ENCODE results near the gene EPHA3. TPM values are rescaled to one million over a fixed set of nuclear protein-coding genes. Genes with fewer than 3 reads are reported as not detected.

EPHA3 gene
- total RNA-seq, 2 experiments from 2014 or later = not detected

DNA sequence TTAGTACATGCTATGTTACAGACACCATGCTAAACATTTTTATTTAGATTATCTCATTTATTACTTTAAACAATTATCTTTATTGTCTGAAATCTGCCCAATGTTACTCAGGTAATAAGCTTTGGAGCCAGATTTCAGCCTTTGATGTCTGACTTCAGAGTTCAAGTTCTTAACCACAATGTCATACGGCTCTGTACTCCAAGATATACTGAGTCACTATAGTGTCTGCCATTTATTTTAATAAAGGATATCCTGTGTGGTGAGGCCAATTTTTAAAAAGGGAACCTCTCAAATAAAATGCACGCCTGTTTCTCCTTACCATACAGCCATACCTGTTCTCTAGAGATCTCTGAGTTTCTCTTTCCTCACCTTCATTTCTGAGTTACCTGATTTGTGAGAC lies 193.1 kb downstream of the EPHA3 start:
- DNase-seq (no peak), ATAC-seq (no peak)
- Mint-ChIP-seq H3K27me3 (no peaks in the 10 kb centered on the region), H3K36me3 (no peaks in the 10 kb centered on the region), H3K9me3 (ENCODE audit: low read depth) (peaks cover 5% of the 10 kb centered on the region), H3K4me1 (no peaks in the 10 kb centered on the region), H3K4me3 (no peak overlapping the region), H3K27ac (no peak overlapping the region)
- CTCF ChIA-PET = no interaction called here

DNA sequence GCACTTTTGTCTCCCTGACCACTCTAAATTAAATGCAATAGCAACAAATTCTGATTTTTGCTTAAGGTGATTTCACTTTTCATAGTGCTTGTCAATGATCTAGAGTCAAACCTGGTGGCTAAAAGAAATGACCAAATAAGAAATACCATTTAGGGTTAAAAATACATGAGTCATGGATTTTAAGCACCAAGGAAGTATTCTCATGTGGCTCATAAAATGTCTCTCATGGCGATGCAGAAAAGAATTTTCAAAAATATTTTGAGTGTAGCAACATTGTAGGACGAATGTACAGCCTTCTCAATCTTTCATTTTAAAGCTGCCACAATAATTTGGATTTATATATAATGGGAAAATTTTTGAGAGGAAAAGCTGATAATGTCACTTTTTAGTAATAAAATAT lies 193.6 kb downstream of the EPHA3 start:
- H3K9me3 Mint-ChIP-seq (ENCODE audit: low read depth) = peaks cover 5% of the 10 kb centered on the region
- CTCF ChIA-PET = no interaction called here
- no peaks in the 10 kb centered on the region for H3K4me1 Mint-ChIP-seq
- no peaks in the 10 kb centered on the region for H3K27me3 Mint-ChIP-seq
- no peak for DNase-seq
- no peak overlapping the region for H3K4me3 Mint-ChIP-seq
- no peak overlapping the region for H3K27ac Mint-ChIP-seq
- H3K36me3 Mint-ChIP-seq = no peaks in the 10 kb centered on the region
- no peak for ATAC-seq

DNA sequence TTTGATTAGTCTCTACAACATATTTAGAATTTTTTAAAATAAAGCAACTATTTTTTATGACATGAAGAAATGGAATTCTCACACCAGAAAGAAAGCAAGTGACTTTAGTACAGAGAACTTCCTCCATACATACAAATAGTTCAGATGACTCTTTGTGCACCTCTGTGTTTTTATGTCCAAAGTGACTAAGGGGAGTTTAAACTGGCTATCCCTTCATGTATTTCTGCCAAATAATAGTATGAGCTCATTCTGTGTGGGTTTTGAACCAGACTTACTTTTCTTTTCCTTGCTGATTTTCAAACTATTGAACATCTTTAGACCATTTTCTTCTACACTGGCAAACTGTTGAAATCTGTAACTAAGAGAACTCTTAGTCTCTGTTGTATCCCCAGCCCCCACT lies 196.3 kb downstream of the EPHA3 start:
- Mint-ChIP-seq H3K4me1 (no peaks in the 10 kb centered on the region), H3K36me3 (no peaks in the 10 kb centered on the region), H3K4me3 (no peak overlapping the region), H3K27ac (no peak overlapping the region), H3K27me3 (no peaks in the 10 kb centered on the region), H3K9me3 (ENCODE audit: low read depth) (peaks cover 2% of the 10 kb centered on the region)
- ATAC-seq = no peak
- CTCF ChIA-PET = no interaction called here
- no peak for DNase-seq

DNA sequence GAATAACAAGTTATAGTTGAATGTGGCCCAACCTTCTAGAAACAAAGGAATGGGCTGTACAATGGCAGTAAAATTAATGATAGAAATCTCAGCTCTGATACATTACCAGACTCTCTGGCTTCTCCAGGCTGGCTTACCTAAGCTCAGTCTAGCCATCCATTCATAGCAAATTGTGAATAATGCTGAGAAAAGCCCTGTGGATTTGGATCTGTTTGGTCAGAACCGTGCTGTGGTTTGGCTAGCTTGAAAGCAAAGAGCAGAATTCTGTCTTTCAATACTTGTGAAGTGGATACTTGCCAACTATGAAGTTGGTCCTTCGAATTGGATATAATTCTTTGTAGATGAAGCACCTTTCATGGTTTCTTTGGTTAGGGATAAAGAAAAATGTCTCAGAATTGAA lies 199.1 kb downstream of the EPHA3 start:
- no peak overlapping the region for H3K27ac Mint-ChIP-seq
- no peaks in the 10 kb centered on the region for H3K9me3 Mint-ChIP-seq (ENCODE audit: low read depth)
- no peaks in the 10 kb centered on the region for H3K4me1 Mint-ChIP-seq
- no peak overlapping the region for H3K4me3 Mint-ChIP-seq
- no peaks in the 10 kb centered on the region for H3K36me3 Mint-ChIP-seq
- no peak for ATAC-seq
- H3K27me3 Mint-ChIP-seq = no peaks in the 10 kb centered on the region
- CTCF ChIA-PET = no interaction called here
- DNase-seq = no peak

DNA sequence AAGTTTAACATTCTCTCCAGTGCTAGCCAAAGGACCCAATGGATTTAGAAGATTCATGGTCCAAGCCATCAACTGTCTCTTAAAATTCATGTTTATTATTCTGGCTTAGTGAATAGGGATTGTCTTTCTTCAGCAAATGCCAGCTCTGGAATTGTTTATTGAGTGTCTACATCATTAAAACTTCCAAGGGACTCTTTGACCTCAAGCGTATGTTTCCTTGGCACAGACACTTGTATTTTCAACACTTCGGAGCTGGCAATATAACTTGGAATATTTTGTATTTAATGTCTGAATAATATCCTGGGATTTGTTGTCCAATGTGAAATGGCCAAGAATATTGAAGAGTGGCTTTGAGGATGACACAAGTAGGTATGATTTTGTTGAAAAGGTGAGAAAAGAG lies 204.2 kb downstream of the EPHA3 start:
- Mint-ChIP-seq H3K27me3 (no peaks in the 10 kb centered on the region), H3K36me3 (no peaks in the 10 kb centered on the region), H3K27ac (no peak overlapping the region), H3K9me3 (ENCODE audit: low read depth) (peaks cover 3% of the 10 kb centered on the region), H3K4me1 (no peaks in the 10 kb centered on the region), H3K4me3 (no peak overlapping the region)
- DNase-seq = no peak
- no peak for ATAC-seq
- CTCF ChIA-PET = no interaction called here

DNA sequence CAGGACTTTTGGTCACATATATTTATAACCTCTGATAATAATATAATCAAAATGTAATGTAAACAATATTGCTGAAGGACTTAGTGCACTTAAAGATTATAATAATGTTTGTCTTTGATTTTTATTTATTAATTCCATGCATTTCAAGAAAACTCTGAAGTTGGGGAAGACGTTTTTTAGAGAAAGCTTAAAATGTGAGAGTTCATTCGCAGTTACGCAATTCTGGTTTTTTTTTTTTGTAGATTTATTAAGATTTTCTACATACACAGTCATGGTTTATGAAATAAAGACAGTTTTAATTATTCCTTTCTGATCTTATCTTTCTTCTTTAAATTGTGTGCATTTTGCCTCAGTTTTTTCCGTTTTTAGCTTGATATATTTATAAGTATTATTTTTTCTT lies 204.7 kb downstream of the EPHA3 start:
- no peak for DNase-seq
- H3K4me1 Mint-ChIP-seq = no peaks in the 10 kb centered on the region
- CTCF ChIA-PET = no interaction called here
- H3K27me3 Mint-ChIP-seq = no peaks in the 10 kb centered on the region
- peaks cover 4% of the 10 kb centered on the region for H3K9me3 Mint-ChIP-seq (ENCODE audit: low read depth)
- H3K27ac Mint-ChIP-seq = no peak overlapping the region
- ATAC-seq = no peak
- no peaks in the 10 kb centered on the region for H3K36me3 Mint-ChIP-seq
- no peak overlapping the region for H3K4me3 Mint-ChIP-seq

DNA sequence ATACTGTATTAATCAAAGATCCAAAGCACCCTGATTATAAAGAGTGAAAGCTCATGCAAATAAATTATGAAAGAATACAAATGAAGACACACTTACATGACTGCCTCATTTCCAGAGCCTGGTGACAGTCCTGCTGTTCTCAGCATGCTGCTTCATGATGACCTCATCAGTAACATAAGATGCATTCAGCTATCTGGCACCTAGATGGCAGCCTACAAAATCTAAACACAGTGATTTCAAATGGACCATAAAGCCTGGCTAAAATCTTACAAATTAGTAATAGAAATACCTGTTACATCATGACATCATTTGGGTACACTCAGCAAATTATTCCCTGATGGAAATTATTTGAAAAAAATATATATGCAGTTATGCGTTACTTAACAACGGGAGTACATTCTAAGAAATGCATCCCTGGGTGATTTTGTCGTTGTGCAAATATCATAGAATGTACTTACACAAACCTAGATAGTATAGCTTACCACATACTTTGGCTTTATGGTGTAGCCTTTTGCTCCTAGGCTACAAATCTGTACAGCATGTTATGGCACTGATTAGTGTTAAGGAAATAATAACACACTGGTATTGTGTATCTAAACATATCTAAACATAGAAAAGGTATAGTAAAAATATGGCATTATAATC lies 207.2 kb downstream of the EPHA3 start:
- H3K27me3 Mint-ChIP-seq = no peaks in the 10 kb centered on the region
- no peak overlapping the region for H3K27ac Mint-ChIP-seq
- H3K4me1 Mint-ChIP-seq = no peaks in the 10 kb centered on the region
- no peaks in the 10 kb centered on the region for H3K36me3 Mint-ChIP-seq
- ATAC-seq = no peak
- H3K4me3 Mint-ChIP-seq = no peak overlapping the region
- H3K9me3 Mint-ChIP-seq (ENCODE audit: low read depth) = peaks cover 5% of the 10 kb centered on the region
- no peak for DNase-seq
- CTCF ChIA-PET = no interaction called here

DNA sequence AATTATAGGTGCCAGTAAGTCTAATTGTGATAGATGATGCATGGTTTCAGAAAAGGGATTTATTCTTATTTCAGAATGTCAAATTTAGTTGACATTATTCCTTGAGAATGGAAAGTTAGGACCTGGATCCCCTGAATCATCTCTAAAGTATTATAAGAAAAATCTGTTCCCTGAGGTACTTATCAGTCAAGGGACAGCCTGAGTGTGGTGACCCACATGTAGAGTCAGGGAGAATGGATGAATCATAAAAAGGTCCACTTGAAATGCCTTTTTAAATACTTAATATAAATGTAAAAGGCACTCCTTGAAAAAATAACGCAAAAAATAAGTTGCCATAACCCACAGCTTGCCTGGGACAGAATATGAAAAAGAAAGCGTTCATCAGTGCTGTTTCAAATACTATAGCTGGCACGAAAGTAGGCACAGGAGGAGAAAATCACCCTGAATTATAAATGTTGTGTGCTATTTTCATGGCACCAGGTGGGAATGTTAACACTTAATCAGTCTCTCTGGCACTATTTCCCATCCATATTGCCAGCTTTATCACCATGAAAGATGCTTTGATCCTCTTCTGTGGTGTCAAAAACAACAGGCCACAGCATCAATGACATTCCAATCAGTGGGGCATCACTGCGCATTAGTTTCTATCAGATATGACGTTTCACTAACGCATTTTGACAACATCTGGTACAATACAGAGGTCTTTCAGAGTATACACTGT lies 208.5 kb downstream of the EPHA3 start:
- DNase-seq = no peak
- no peak overlapping the region for H3K27ac Mint-ChIP-seq
- ATAC-seq = no peak
- CTCF ChIA-PET = no interaction called here
- H3K4me3 Mint-ChIP-seq = no peak overlapping the region
- no peaks in the 10 kb centered on the region for H3K4me1 Mint-ChIP-seq
- H3K27me3 Mint-ChIP-seq = no peaks in the 10 kb centered on the region
- H3K36me3 Mint-ChIP-seq = no peaks in the 10 kb centered on the region
- peaks cover 5% of the 10 kb centered on the region for H3K9me3 Mint-ChIP-seq (ENCODE audit: low read depth)

DNA sequence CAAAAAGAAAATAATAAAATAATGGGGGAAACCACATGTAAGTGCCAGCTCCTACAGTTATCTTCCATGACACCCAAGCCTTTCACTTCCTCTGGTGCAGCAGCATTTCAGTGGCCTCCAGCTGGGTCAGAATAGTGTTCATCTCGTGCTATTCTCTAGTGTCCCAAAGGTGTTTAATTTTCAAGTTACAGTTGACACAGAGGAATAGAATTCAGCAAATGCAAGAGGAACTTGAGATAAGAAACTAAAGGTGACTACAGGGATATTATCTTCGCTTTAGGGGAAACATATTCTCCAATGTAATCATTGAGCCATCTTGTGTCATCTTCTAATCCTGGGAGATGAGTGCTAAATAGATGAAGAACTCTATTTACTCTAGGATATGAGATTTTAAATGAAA lies 212.8 kb downstream of the EPHA3 start:
- CTCF ChIA-PET = no interaction called here
- H3K36me3 Mint-ChIP-seq = no peaks in the 10 kb centered on the region
- H3K9me3 Mint-ChIP-seq (ENCODE audit: low read depth) = peaks cover 2% of the 10 kb centered on the region
- ATAC-seq (no peak), DNase-seq (no peak)
- no peaks in the 10 kb centered on the region for H3K27me3 Mint-ChIP-seq
- no peak overlapping the region for H3K27ac Mint-ChIP-seq
- no peaks in the 10 kb centered on the region for H3K4me1 Mint-ChIP-seq
- no peak overlapping the region for H3K4me3 Mint-ChIP-seq

DNA sequence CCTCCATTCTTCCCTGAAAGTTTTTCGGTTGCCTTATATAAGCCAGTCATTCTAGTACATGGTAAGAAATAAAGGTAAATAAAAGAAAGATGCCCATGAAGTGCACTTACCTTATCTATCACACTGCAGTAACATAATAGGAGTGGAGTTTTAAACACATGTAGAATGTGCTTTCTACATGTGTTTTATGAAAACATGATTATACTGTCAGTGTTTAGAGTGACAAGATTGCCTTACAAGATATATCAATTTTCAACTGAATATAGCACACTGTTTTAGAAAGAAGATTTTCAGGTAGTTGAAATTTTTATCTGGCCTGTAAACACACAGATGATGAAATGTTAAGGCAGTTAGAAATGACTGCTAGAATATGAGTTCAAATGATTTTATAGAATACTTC lies 219.6 kb downstream of the EPHA3 start:
- DNase-seq (no peak), ATAC-seq (no peak)
- Mint-ChIP-seq H3K4me1 (no peaks in the 10 kb centered on the region), H3K27me3 (no peaks in the 10 kb centered on the region), H3K36me3 (no peaks in the 10 kb centered on the region), H3K4me3 (no peak overlapping the region), H3K9me3 (ENCODE audit: low read depth) (peaks cover 7% of the 10 kb centered on the region), H3K27ac (no peak overlapping the region)
- CTCF ChIA-PET = no interaction called here

DNA sequence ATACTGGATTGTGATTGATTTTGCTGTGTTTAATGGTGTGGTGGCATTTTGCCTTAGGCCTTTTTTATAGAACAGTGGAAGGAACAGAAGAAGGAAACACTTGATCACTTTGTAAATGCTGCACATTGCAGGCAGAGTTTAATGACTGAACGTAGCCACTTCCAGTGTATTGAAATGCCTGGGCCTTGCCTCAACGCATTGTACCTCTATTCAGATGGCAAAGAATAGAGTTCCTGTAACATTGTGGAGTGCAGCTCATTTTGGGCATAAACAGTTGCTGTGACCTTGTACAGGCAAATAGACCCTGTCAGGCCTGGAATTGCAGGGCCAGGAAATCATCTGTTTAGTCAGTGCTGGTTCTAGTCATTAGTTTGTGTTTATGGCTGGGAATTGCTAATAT lies 225.0 kb downstream of the EPHA3 start:
- no peak overlapping the region for H3K4me3 Mint-ChIP-seq
- no peaks in the 10 kb centered on the region for H3K36me3 Mint-ChIP-seq
- H3K27me3 Mint-ChIP-seq = no peaks in the 10 kb centered on the region
- CTCF ChIA-PET = no interaction called here
- H3K4me1 Mint-ChIP-seq = no peaks in the 10 kb centered on the region
- H3K9me3 Mint-ChIP-seq (ENCODE audit: low read depth) = peaks cover 9% of the 10 kb centered on the region
- DNase-seq = no peak
- H3K27ac Mint-ChIP-seq = no peak overlapping the region
- no peak for ATAC-seq

DNA sequence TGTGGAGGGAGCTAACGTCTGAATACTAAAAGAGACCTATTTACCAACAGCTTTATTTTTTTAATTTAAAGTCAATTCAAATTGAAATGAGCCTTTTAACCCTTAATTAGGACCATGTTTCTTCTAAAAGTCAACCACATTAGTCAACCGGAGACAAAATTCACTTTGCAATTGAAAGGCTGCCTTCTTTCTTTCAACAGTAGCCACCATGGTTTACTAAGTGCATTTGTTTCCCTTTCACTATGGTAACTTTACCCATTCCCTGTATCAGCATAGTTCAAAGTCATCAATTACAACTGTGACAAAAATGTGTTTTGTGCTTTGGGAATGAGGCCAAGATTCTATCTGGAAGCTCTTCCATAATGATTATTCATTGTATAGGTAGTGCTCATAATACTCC lies 225.4 kb downstream of the EPHA3 start:
- Mint-ChIP-seq H3K27ac (no peak overlapping the region), H3K4me1 (no peaks in the 10 kb centered on the region), H3K27me3 (no peaks in the 10 kb centered on the region), H3K36me3 (no peaks in the 10 kb centered on the region), H3K4me3 (no peak overlapping the region), H3K9me3 (ENCODE audit: low read depth) (peaks cover 9% of the 10 kb centered on the region)
- no peak for DNase-seq
- CTCF ChIA-PET = no interaction called here
- no peak for ATAC-seq

DNA sequence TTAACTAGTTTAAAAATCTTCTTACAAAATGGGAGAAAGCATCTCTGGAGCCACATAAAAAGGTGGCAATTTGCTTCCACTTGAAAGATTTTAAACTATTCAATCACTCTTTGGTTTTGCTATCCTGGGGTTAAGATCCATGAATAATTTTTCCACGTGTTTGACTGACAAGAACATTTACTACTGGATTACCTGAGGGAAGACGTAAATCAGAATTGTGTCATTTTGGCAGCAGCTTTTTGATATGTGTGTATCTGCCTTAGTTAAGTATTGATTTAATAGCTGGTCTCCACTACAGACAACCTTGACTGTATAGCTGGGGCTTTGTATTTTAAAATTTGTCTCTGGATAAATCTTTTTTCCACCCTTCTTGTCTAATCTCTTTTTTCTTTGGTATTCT lies 228.3 kb downstream of the EPHA3 start:
- no peak overlapping the region for H3K27ac Mint-ChIP-seq
- H3K36me3 Mint-ChIP-seq = no peaks in the 10 kb centered on the region
- H3K9me3 Mint-ChIP-seq (ENCODE audit: low read depth) = peaks cover 4% of the 10 kb centered on the region
- CTCF ChIA-PET = no interaction called here
- H3K27me3 Mint-ChIP-seq = no peaks in the 10 kb centered on the region
- no peak for DNase-seq
- no peak for ATAC-seq
- H3K4me3 Mint-ChIP-seq = no peak overlapping the region
- H3K4me1 Mint-ChIP-seq = no peaks in the 10 kb centered on the region

DNA sequence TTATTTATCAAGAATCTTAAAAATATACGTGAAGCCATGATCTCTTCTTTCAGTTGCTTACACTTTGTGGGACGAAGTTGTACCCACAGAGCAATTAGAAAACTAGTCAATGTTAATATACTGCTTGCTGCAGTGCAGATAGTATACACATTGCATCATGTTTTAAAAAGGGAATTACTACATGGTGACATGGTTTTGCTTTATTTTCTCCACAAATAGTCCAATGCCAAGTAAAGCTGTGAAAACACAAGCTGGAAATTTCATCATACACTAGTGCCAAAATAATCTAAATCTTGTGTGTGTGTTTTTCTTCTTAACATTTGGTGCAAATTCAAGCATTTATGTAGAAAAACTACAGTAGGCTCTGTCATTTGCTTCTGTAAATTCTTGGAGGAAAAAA lies 233.0 kb downstream of the EPHA3 start:
- CTCF ChIA-PET = no interaction called here
- H3K36me3 Mint-ChIP-seq = no peaks in the 10 kb centered on the region
- H3K4me1 Mint-ChIP-seq = no peaks in the 10 kb centered on the region
- DNase-seq (no peak), ATAC-seq (no peak)
- no peaks in the 10 kb centered on the region for H3K27me3 Mint-ChIP-seq
- no peak overlapping the region for H3K4me3 Mint-ChIP-seq
- H3K27ac Mint-ChIP-seq = no peak overlapping the region
- peaks cover 4% of the 10 kb centered on the region for H3K9me3 Mint-ChIP-seq (ENCODE audit: low read depth)

DNA sequence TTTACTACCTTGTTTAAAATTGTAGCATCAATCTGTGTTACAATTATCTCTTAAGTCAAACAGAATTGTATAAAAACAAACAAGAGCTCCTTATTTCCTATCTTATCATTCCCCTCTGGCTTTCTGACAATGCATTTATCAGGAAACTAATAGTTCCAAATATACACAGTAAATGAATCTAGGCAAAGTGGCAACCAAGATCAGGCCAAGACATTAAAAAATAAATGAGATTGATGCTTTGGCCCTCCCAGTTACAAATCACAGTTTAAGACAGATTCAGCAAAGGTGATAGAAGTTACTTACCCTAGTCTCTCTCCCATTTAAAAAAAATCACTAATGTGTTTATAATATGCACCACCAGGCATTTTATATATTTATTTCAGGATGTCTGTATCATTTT lies 236.7 kb downstream of the EPHA3 start:
- H3K4me1 Mint-ChIP-seq = no peaks in the 10 kb centered on the region
- peaks cover 2% of the 10 kb centered on the region for H3K9me3 Mint-ChIP-seq (ENCODE audit: low read depth)

More for the DNA sequence above, 236.7 kb downstream of the EPHA3 start:
- no peaks in the 10 kb centered on the region for H3K27me3 Mint-ChIP-seq
- CTCF ChIA-PET = no interaction called here
- no peak overlapping the region for H3K27ac Mint-ChIP-seq
- ATAC-seq (no peak), DNase-seq (no peak)
- H3K4me3 Mint-ChIP-seq = no peak overlapping the region
- no peaks in the 10 kb centered on the region for H3K36me3 Mint-ChIP-seq
